Natural killer cell (primary cell): ENCODE measurements around the gene LRRC53. TPM values are rescaled to one million over a fixed set of nuclear protein-coding genes. Genes with fewer than 3 reads are reported as not detected.

Experiments used
- ATAC-seq, 3 donors: fragments of 150-1000 bp in 2 of 3; fragments of 200-7000 bp in 1 of 3; cut with Tn5 transposase; 1 replicate in 1 of 3; 2 replicates in 2 of 3; pipeline ENCODE4 v1.10.0; 2021; ENCODE audit warnings: mild to moderate bottlenecking in 2 of 3, moderate library complexity in 2 of 3
- DNase-seq, 2 donors: peaks; one replicate each; pipeline versions ENCODE4 v3.0.0 to v3.0.0-alpha.2; 2013 to 2021; ENCODE audit warnings: mixed read lengths in 1 of 2
- H3K27ac ChIP-seq: one replicate; pipeline ENCODE4 v1.5.1; 2013; ENCODE audit warnings: mild to moderate bottlenecking, low read length
- H3K27me3 ChIP-seq: one replicate; pipeline ENCODE4 v1.6.1; 2013; ENCODE audit warnings: low read length; ENCODE audit not compliant: control insufficient read depth, insufficient read depth
- H3K36me3 ChIP-seq: one replicate; pipeline ENCODE4 v1.6.1; 2013; ENCODE audit warnings: low read length; ENCODE audit not compliant: control insufficient read depth, insufficient read depth
- H3K4me1 ChIP-seq: one replicate; pipeline ENCODE4 v1.6.1; 2013; ENCODE audit warnings: low read length; ENCODE audit not compliant: control insufficient read depth, insufficient read depth
- H3K4me3 ChIP-seq: one replicate; pipeline ENCODE4 v1.5.1; 2013; ENCODE audit warnings: low read length
- H3K9me3 ChIP-seq: one replicate; pipeline ENCODE4 v1.6.1; 2013; ENCODE audit warnings: low read length; ENCODE audit not compliant: control insufficient read depth, insufficient read depth
- H3K27ac Mint-ChIP-seq, 2 donors: one replicate each; pipeline ENCODE4 v1.8.0; 2022; ENCODE audit warnings: mild to moderate bottlenecking in 2 of 2, mixed read lengths in 2 of 2, moderate library complexity in 1 of 2
- H3K27me3 Mint-ChIP-seq, 2 donors: one replicate each; pipeline ENCODE4 v1.8.0; 2022; ENCODE audit warnings: low read depth in 2 of 2, mixed read lengths in 2 of 2
- H3K36me3 Mint-ChIP-seq: one replicate; pipeline ENCODE4 v1.8.0; 2022; ENCODE audit warnings: mixed read lengths
- H3K4me1 Mint-ChIP-seq, 2 donors: one replicate each; pipeline ENCODE4 v1.8.0; 2022; ENCODE audit warnings: mixed read lengths in 2 of 2
- H3K4me3 Mint-ChIP-seq: one replicate; pipeline ENCODE4 v1.8.0; 2022; ENCODE audit warnings: mild to moderate bottlenecking, moderate library complexity, mixed read lengths
- H3K9me3 Mint-ChIP-seq, 2 donors: one replicate each; pipeline ENCODE4 v1.8.0; 2022; ENCODE audit warnings: mixed read lengths in 2 of 2
- WGBS: methylation state at CpG from one replicate; pipeline ENCODE4 v1.1.7; 2013; ENCODE audit warnings: missing lambda C conversion rate; ENCODE audit not compliant: insufficient coverage; 5-methylcytosine and 5-hydroxymethylcytosine counted together
- intact Hi-C: fragments of 100-400 bp; cut with micrococcal nuclease; formaldehyde crosslinking; loops from one replicate; pipeline ENCODE4 v1.14.2; 2022
- total RNA-seq, 4 donors: library from RNA; stranded (reverse); fragments of 120-200 nt in 1 of 4; gene quantifications; one replicate each; pipeline versions ENCODE4 v1.2.3 to v1.2.4, GENCODE V29; 2013 to 2022
- TF ChIP-seq, protein P1 (sequence below): fragments of 200-600 bp; IDR thresholded peaks from one replicate; pipeline ENCODE4 v1.8.0; 2022; ENCODE audit warnings: antibody characterized with exemption

The LRRC53 gene
- total RNA-seq, 3 donors from 2014 or later (not counting 1 experiment from before 2014, with no cell fraction given): not detected

DNA sequence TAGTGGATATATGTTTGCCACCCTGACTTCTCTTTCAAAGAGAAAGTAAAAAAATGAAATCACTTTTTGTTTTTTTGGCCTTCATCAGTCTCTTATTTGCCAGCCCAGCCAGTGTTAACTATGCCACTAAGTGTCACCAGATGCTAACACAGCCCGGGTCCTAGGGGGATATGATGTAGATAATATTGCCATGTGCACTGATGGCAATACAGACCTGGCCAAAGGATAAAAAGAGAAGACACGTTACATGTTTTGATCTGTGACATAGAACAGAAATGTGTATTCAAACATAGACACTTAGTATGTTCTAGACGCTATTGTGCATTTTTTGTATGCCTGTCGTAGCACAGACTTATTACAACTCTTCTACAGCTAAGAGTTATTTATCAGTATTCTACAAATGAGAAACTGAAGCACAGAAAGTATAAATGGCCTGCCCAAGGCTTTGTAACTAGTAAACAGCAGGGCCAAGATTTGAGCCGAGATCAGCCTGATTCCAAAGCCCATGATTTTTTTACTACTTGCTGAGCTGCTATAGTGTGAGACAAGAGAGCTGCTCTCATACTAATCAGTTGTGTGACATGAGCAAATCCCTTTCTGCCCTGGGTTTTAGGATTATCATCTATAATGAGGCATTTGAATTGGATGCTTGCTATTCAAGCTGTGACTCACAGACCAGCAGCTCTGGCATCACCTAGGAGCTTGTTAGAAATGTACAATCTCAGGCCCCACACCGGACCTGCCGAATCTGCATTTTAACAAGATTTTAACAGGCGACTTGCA is 6.3 kb downstream of the LRRC53 start:
- no peaks in the 10 kb centered on the region for H3K27me3 ChIP-seq
- WGBS: 83% methylated on average over 8 of the region's 8 CpGs
- TF ChIP-seq, protein P1, sequence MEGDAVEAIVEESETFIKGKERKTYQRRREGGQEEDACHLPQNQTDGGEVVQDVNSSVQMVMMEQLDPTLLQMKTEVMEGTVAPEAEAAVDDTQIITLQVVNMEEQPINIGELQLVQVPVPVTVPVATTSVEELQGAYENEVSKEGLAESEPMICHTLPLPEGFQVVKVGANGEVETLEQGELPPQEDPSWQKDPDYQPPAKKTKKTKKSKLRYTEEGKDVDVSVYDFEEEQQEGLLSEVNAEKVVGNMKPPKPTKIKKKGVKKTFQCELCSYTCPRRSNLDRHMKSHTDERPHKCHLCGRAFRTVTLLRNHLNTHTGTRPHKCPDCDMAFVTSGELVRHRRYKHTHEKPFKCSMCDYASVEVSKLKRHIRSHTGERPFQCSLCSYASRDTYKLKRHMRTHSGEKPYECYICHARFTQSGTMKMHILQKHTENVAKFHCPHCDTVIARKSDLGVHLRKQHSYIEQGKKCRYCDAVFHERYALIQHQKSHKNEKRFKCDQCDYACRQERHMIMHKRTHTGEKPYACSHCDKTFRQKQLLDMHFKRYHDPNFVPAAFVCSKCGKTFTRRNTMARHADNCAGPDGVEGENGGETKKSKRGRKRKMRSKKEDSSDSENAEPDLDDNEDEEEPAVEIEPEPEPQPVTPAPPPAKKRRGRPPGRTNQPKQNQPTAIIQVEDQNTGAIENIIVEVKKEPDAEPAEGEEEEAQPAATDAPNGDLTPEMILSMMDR: no peak
- DNase-seq: no peak
- no peak overlapping the region for H3K4me3 ChIP-seq
- no peak overlapping the region for H3K27ac ChIP-seq
- no peaks in the 10 kb centered on the region for H3K9me3 ChIP-seq
- intact Hi-C loops: no loop called here
- Mint-ChIP-seq H3K36me3 (no peaks in the 10 kb centered on the region), H3K4me3 (no peak overlapping the region), H3K4me1 (no peaks in the 10 kb centered on the region), H3K27me3 (no peaks in the 10 kb centered on the region), H3K9me3 (no peaks in the 10 kb centered on the region), H3K27ac (no peak overlapping the region)
- H3K4me1 ChIP-seq: no peaks in the 10 kb centered on the region
- no peaks in the 10 kb centered on the region for H3K36me3 ChIP-seq
- no peak for ATAC-seq

DNA sequence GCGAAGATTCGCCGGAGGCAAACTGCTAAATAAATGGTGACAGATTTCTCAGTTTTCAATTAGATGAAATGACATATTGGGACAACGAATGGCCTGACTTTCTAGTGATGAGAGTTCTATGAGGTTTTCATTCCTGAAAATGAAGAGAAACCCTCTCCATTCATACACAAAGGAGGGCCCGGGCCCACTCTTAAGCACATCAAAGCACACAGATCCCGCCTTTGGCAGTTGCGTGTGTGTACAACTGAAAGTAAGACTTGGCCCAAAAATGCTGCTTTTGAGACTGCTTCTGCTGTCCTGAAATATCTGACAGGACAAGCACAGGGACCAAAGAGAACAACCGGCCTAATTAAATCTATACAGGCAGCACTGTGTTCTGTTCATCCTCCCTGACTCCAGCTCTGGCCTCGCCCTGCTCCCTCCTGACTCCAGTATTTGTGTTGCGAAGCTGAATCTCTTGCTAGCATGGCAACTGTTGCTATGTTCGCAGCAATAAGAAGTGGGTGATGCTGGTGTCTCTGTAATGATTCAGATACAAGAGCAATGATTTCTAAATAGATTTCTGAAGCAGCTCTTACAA is 7.4 kb downstream of the LRRC53 start:
- Histone ChIP-seq H3K27me3 (no peaks in the 10 kb centered on the region), H3K4me1 (no peaks in the 10 kb centered on the region), H3K36me3 (no peaks in the 10 kb centered on the region), H3K9me3 (no peaks in the 10 kb centered on the region), H3K4me3 (no peak overlapping the region), H3K27ac (no peak overlapping the region)
- H3K9me3 Mint-ChIP-seq: no peaks in the 10 kb centered on the region
- no peak for ATAC-seq
- H3K4me3 Mint-ChIP-seq: no peak overlapping the region
- no peak overlapping the region for H3K27ac Mint-ChIP-seq
- no peak for DNase-seq
- TF ChIP-seq, protein P1: no peak
- 86% methylated on average over 10 of the region's 11 CpGs for WGBS
- H3K36me3 Mint-ChIP-seq: no peaks in the 10 kb centered on the region
- H3K4me1 Mint-ChIP-seq: no peaks in the 10 kb centered on the region
- H3K27me3 Mint-ChIP-seq: no peaks in the 10 kb centered on the region
- intact Hi-C loops: no loop called here

DNA sequence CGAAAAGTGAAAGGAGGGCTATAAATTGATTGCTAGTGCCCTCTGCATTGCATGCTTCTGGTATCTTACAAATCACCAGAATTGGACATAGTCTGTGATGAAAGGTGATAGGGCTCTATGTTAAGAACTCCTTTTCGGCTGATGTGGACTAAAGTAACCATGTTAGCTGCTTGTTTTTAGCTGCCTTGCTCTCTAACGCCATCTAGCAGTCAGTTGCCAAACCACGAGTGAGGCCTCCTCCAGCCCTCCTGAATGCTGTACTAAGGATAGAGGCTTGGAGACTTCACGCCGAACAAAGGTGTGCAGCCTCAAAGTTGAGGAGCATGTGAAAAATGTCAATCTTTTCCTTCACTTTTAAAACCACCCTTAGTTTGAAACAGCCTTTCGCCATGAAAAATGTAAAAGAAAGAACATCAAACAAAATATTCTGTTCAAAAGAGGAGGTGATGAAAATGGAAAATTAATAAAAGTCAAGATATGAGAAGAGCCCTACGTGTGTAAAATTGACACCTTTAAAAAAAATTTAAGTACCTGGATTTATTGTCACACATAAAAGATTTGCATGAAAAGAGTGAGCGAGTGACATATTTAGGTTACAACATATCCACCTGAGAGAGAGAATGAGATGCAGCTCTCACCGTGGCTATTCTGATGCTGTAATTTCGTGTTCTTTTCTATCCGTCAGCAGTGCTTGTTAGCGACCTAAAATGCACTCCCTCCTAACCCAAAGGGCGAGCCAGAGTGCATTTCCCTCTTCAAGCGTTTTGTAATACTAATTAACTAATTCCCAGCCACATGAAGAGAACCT is 8.1 kb downstream of the LRRC53 start:
- Histone ChIP-seq H3K27ac (no peak overlapping the region), H3K9me3 (no peaks in the 10 kb centered on the region), H3K27me3 (no peaks in the 10 kb centered on the region), H3K4me3 (no peak overlapping the region), H3K4me1 (no peaks in the 10 kb centered on the region), H3K36me3 (no peaks in the 10 kb centered on the region)
- Mint-ChIP-seq H3K9me3 (no peaks in the 10 kb centered on the region), H3K27me3 (no peaks in the 10 kb centered on the region), H3K4me1 (no peaks in the 10 kb centered on the region), H3K27ac (no peak overlapping the region), H3K36me3 (no peaks in the 10 kb centered on the region), H3K4me3 (no peak overlapping the region)
- TF ChIP-seq, protein P1: peak; percentile 35
- intact Hi-C loops: no loop called here
- DNase-seq (peak in 1 of 2 donors; percentile 48), ATAC-seq (peak in 1 of 3 donors; percentile 63)
- WGBS: 47% methylated on average over 13 of the region's 15 CpGs
